Measurements from ENCODE around the gene ADAD2.

The ADAD2 gene

GRCh38 chr16:84245956-84246678, 55.2 kb downstream of the ADAD2 start:
- TF ChIP-seq CTCF (IDR thresholded peaks at IDR 0.05; ENCODE audit: low read depth, low read length): no peak
- H3K4me3 ChIP-seq (replicated peaks in 1 of 2; ENCODE audit: low read depth in 2 of 2, low read length in 2 of 2): no peak overlapping the region
- no peak for DNase-seq (ENCODE audit: low read depth in 2 of 2)

GRCh38 chr16:84246679-84247077, 55.7 kb downstream of the ADAD2 start:
- no peak for DNase-seq (ENCODE audit: low read depth in 2 of 2)
- no peak overlapping the region for H3K4me3 ChIP-seq (replicated peaks in 1 of 2; ENCODE audit: low read depth in 2 of 2, low read length in 2 of 2)
- no peak for TF ChIP-seq CTCF (IDR thresholded peaks at IDR 0.05; ENCODE audit: low read depth, low read length)
